SU-DHL-6 (cell line): ENCODE data around the gene CASKIN2.

Source experiments
- H2AFZ ChIP-seq: fragments of 200-600 bp; sonication (generic); 2 replicates; pipeline ENCODE4 v1.6.1; 2014; ENCODE audit warnings: low read depth, mild to moderate bottlenecking, moderate library complexity, mixed read lengths, antibody characterized with exemption, low read length; ENCODE audit not compliant: severe bottlenecking
- H3F3A ChIP-seq: fragments of 200-600 bp; shearing (Covaris generic); 2 replicates; pipeline ENCODE4 v1.6.0; 2016; ENCODE audit warnings: antibody characterized with exemption, mild to moderate bottlenecking; ENCODE audit not compliant: insufficient read depth
- H3K27ac ChIP-seq: fragments of 200-600 bp; sonication (generic); 2 replicates; pipeline ENCODE4 v1.5.1; 2016; ENCODE audit warnings: low read depth, mild to moderate bottlenecking, low read length, moderate library complexity, mixed read lengths
- H3K27me3 ChIP-seq: fragments of 200-600 bp; sonication (generic), shearing (Covaris generic); 2 replicates; pipeline ENCODE4 v1.6.0; 2014; ENCODE audit warnings: mild to moderate bottlenecking, low read length
- H3K36me3 ChIP-seq: fragments of 200-600 bp; sonication (generic); 2 replicates; pipeline ENCODE4 v1.6.1; 2014; ENCODE audit warnings: mild to moderate bottlenecking, low read length, mixed read lengths
- H3K4me2 ChIP-seq: fragments of 300-600, 200-600 bp; shearing (Covaris generic), sonication (generic); 2 replicates; pipeline ENCODE4 v1.6.0; 2014; ENCODE audit warnings: low read length, low read depth, mild to moderate bottlenecking; ENCODE audit not compliant: poor library complexity, severe bottlenecking
- H3K4me3 ChIP-seq: fragments of 200-600 bp; sonication (generic); 2 replicates; pipeline ENCODE4 v1.5.1; 2014; ENCODE audit warnings: antibody characterized with exemption, low read length, mild to moderate bottlenecking, mixed read lengths; ENCODE audit not compliant: insufficient read depth, poor library complexity, severe bottlenecking
- H3K79me2 ChIP-seq: fragments of 200-600 bp; sonication (generic); 2 replicates; pipeline ENCODE4 v1.6.1; 2014; ENCODE audit warnings: mild to moderate bottlenecking, low read length, moderate library complexity; ENCODE audit not compliant: insufficient read depth
- H3K9ac ChIP-seq: fragments of 200-600 bp; sonication (generic); 2 replicates; pipeline ENCODE4 v1.7.0; 2014; ENCODE audit warnings: mild to moderate bottlenecking, low read length
- H3K9me2 ChIP-seq: fragments of 200-600 bp; sonication (generic); replicated peaks from 2 replicates; pipeline ENCODE4 v1.6.1; 2014; ENCODE audit warnings: low read length; ENCODE audit not compliant: insufficient read depth
- H3K9me3 ChIP-seq: fragments of 200-600 bp; sonication (generic); 2 replicates; pipeline ENCODE4 v1.6.1; 2014; ENCODE audit warnings: low read length, mixed read lengths; ENCODE audit not compliant: insufficient read depth
- H4K20me1 ChIP-seq: fragments of 200-600 bp; sonication (generic); 2 replicates; pipeline ENCODE4 v1.6.1; 2014; ENCODE audit warnings: low read depth, mild to moderate bottlenecking, antibody characterized with exemption, low read length, moderate library complexity, mixed read lengths
- CTCF ChIP-seq: fragments of 200-600 bp; sonication (generic); IDR thresholded peaks from one replicate; pipeline ENCODE4 v1.5.1; 2017; ENCODE audit warnings: antibody characterized with exemption, mild to moderate bottlenecking, low read length, moderate library complexity; ENCODE audit not compliant: insufficient read depth, poor library complexity, severe bottlenecking
- EZH2phosphoT487 ChIP-seq: fragments of 200-600 bp; sonication (generic), shearing (Covaris generic); conservative IDR thresholded peaks from 2 replicates; pipeline ENCODE4 v1.6.1; 2018; ENCODE audit warnings: mild to moderate bottlenecking, antibody characterized with exemption, low read length, moderate library complexity, mixed read lengths

The CASKIN2 gene

GRCh38 chr17:75506888-75507287 lies 8.4 kb downstream of the CASKIN2 start:
- no peaks in the 10 kb centered on the region for H3K27me3 ChIP-seq
- no peak overlapping the region for H3K27ac ChIP-seq
- H3K79me2 ChIP-seq = no peaks in the 10 kb centered on the region
- no peaks in the 10 kb centered on the region for H3K36me3 ChIP-seq
- H3K9ac ChIP-seq = no peak overlapping the region
- no peak overlapping the region for H3K4me3 ChIP-seq
- H3K9me2 ChIP-seq = no peaks in the 10 kb centered on the region
- no peaks in the 10 kb centered on the region for H3K9me3 ChIP-seq
- H3K4me2 ChIP-seq = no peak overlapping the region
- no peaks in the 10 kb centered on the region for H3F3A ChIP-seq
- no peak overlapping the region for H2AFZ ChIP-seq
- H4K20me1 ChIP-seq = no peaks in the 10 kb centered on the region
- no peak for TF ChIP-seq CTCF
- no peak for TF ChIP-seq EZH2phosphoT487

GRCh38 chr17:75506134-75506533 lies 9.2 kb downstream of the CASKIN2 start:
- H3K9me2 ChIP-seq = no peaks in the 10 kb centered on the region
- no peak overlapping the region for H2AFZ ChIP-seq
- no peak overlapping the region for H3K9ac ChIP-seq
- H3K4me3 ChIP-seq = no peak overlapping the region
- H3K27me3 ChIP-seq = no peaks in the 10 kb centered on the region
- no peak overlapping the region for H3K27ac ChIP-seq
- TF ChIP-seq CTCF (no peak), EZH2phosphoT487 (no peak)
- H3K36me3 ChIP-seq = no peaks in the 10 kb centered on the region
- no peaks in the 10 kb centered on the region for H3K79me2 ChIP-seq
- H3F3A ChIP-seq = no peaks in the 10 kb centered on the region
- no peaks in the 10 kb centered on the region for H4K20me1 ChIP-seq
- no peak overlapping the region for H3K4me2 ChIP-seq
- no peaks in the 10 kb centered on the region for H3K9me3 ChIP-seq

- no peaks in the 10 kb centered on the region for H3K36me3 ChIP-seq
- no peak overlapping the region for H3K4me2 ChIP-seq
Measured at GRCh38 chr17:75505640-75506039, 9.7 kb downstream of the CASKIN2 start.

More at GRCh38 chr17:75505640-75506039, 9.7 kb downstream of the CASKIN2 start:
- Histone ChIP-seq H3K27me3 (no peaks in the 10 kb centered on the region), H3K9me2 (no peaks in the 10 kb centered on the region), H4K20me1 (no peaks in the 10 kb centered on the region), H3K4me3 (no peak overlapping the region), H3K79me2 (no peaks in the 10 kb centered on the region), H3K9me3 (no peaks in the 10 kb centered on the region), H2AFZ (no peak overlapping the region), H3K27ac (no peak overlapping the region), H3K9ac (no peak overlapping the region), H3F3A (no peaks in the 10 kb centered on the region)
- TF ChIP-seq CTCF = no peak
- TF ChIP-seq EZH2phosphoT487 = no peak
